Stimulated activated CD8-positive, alpha-beta memory T cell treated with anti-CD3 and anti-CD28 coated beads, Interleukin-4, amount 100 ng/mL, for 48 hours (primary cell): ENCODE results near the gene FAM222A.
"Not testable (repeated sequence)": the region's sequence is repeated elsewhere in the genome, so short reads cannot be mapped to it uniquely, and the experiment has no call there.

Experiments
- DNase-seq: peaks from one replicate; pipeline ENCODE4 v3.0.0-alpha.2; 2020

FAM222A gene

DNA sequence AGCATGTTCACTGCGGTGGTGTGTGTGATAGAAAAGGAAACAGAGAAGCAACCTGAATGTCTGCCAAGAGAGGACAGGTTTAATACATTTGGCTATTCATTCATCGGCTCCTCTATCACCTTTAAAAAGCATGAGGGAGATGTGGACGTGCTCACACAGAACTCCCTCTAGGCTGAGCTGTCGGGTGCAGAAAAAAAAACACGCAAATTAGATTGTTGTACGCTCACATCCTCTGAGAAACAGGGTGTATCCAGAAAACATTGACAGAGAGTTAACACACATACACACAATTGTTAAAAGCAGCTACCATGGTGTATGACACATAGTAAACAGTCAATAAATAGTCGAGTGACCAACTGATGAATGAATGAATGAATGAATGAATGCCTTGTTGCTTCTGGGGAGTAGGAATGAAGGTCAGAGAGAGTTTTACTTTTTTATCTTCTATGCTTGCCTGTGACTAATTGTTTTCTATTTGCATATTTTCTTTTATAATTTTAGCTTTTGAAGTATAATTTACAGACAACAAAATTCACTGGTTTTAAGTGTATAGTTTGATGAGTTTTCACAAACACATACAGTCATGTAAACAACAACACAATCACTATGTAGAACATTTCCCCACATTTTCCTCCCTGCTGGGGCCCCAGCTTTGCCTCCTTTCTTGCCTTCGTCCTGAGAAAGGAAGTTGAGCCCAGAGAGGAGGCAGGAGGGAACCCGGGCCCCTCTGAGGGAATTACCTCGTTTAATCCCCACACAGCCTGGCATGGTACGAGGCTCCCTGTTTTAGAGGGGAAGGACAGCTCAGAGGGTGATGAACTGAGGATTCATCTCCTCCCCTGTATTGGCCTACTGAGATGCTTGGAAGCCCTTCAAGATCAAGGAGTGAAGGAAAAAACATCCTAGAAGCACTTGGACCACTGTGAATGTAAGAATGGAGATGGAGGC, 19.7 kb upstream of the FAM222A start:
- DNase-seq = no peak

- DNase-seq = not testable (repeated sequence)
These were observed 19.0 kb upstream of the FAM222A start for GRCh38 chr12:109694629-109695028.

- no peak for DNase-seq
These were observed 18.2 kb upstream of the FAM222A start for GRCh38 chr12:109695416-109695815.

DNA sequence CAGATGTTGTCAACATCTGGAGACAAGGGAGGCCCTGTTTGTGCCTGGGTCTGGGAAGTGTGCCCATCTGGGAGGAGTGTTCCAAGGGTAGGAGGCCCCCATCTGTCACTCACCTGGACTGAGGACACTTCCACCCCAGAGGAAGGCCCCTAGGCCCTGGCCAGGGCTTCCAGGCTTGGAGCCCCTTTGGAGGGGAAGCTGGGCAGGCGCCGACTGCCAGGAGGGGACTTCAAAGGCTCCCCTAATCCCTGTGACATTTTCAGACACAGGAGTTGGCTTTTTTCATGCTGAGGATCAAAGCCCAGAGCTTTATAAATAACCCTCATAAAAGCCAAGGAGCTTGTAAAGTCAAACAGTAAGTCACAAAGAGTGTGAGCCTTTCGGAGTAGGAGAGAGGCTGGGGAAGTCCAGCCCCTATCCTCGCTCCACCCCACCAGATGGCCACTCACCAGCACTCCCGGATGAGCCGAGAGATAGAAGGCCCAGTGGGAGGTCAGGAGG, 17.6 kb upstream of the FAM222A start:
- DNase-seq = no peak

- DNase-seq = no peak
These were observed 16.9 kb upstream of the FAM222A start for GRCh38 chr12:109696485-109697269.

GRCh38 chr12:109697270-109697553, 16.4 kb upstream of the FAM222A start:
- no peak for DNase-seq

DNA sequence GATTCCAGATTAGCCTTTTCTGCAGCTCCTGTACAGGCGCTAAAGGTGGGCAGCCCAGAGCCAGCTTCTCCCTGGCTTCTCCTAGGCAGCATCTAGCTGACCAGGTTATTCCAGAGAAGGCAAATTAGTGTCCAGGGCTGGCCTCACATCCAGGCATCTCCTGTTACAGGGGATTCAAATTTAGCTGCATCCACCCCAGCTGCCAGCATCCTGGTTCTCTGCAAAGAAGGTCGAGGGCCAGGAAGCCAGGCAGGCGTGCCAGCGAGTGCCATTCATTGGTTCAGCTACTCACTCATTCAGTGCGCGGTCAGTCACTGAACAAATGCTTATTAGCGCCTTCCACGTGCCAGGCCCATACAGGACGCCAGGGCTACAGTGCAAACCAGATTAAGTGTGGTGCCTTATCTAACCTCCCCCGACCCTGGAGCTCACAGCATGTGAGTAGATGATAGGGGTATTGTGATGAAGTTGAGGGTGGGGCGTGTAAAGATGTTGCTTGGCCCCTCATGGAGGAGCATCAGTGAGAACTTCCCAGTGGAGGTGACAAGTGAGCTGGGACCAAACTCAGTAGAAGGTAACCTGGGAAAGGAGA, 15.7 kb upstream of the FAM222A start:
- no peak for DNase-seq

- DNase-seq = no peak
These were observed 14.8 kb upstream of the FAM222A start for GRCh38 chr12:109698820-109699219.

GRCh38 chr12:109701064-109701463, 12.6 kb upstream of the FAM222A start:
- no peak for DNase-seq

- no peak for DNase-seq
These were observed 11.3 kb upstream of the FAM222A start for GRCh38 chr12:109702111-109702841.

GRCh38 chr12:109703684-109704083, 9.9 kb upstream of the FAM222A start:
- DNase-seq = no peak

- no peak for DNase-seq
These were observed 9.1 kb upstream of the FAM222A start for GRCh38 chr12:109704371-109705098.

DNA sequence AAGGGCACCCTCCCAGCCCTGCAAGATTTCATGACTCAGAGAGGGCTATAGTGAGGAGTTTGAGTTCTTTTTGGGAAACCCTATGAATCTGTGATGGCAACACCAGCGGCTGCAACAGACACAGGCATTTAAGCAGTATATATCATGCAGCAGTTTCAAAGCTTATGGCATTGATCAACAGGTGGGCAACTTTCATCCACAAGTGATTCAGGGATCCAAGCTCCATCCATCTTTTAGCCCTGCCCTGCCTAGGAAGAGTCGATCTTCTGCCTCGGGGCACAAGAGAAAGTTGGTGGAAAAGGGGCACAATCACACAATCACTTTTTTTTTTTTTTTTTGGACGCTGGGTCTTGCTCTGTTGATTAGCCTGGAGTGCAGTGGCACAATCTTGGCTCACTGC, 8.3 kb upstream of the FAM222A start:
- DNase-seq = no peak

DNA sequence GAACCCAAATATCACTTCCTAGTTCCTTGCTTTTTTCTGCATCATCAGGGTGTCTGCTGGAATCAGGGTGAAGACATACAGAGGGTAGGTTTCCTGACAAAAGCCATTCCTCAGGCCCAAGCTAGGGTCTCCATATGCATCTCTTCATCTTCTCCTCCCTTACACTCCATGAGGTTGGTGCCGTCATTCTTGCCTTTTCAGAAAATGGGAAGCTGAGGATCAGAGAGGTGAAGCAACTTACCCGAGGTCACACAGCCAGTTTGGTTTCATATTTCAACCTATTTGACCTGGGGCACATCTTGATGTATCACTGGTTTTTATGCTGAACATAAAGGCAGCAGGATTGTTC, 7.3 kb upstream of the FAM222A start:
- DNase-seq = no peak

DNA sequence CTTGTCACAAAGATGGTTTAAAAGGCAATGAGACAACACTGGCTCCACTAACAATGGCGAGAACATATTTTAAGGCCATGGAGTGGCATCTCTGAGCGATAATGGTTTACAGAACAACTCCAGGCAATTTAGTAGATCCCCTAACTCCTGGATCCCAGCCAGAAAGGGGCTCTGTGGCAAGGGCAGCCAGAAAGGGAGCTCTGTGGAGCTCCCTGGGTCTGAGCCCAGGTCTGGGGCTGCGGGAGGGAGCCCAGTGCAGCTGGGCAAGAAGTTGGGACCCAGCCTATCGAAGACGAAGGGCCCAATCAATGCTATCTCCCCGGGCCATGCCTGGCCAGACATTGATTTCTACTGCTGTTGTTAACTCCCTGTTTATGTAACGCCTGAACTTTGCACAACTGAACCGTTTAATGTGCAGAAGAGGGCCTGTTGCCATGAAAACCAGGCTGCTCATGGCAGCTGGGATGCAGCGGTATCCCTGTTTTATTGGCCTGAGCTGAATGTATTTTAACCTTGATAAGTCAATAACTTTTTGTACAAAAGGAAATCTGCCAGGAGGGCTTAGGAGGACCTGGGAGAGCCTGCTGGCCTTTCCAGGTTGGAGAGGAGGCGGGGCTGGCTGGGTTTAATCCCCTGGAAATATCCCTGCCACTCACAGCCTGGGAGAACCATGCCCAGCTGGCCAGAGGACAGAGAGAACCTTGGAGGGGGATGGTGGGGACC, 6.7 kb upstream of the FAM222A start:
- DNase-seq = no peak

GRCh38 chr12:109707470-109707821, 6.2 kb upstream of the FAM222A start:
- DNase-seq = no peak

DNA sequence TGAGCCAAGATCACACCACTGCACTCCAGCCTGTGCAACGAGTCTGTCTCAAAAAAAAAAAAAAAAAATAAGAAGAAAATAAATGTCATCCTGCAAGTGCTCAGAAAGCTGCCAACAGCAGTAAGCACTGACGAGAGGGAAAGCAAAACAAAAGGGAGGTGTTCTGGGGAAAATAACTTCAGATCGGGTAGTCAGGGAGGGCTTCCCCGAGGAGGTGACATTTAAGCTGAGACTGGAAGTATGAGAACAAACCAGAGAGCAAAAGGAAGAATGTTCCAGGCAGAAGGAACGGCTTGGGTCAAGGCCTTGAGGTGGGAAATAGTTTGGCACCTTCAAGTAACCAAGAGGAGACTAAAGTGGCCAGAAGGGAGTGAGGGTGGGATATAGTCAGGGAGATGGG, 4.7 kb upstream of the FAM222A start:
- no peak for DNase-seq

DNA sequence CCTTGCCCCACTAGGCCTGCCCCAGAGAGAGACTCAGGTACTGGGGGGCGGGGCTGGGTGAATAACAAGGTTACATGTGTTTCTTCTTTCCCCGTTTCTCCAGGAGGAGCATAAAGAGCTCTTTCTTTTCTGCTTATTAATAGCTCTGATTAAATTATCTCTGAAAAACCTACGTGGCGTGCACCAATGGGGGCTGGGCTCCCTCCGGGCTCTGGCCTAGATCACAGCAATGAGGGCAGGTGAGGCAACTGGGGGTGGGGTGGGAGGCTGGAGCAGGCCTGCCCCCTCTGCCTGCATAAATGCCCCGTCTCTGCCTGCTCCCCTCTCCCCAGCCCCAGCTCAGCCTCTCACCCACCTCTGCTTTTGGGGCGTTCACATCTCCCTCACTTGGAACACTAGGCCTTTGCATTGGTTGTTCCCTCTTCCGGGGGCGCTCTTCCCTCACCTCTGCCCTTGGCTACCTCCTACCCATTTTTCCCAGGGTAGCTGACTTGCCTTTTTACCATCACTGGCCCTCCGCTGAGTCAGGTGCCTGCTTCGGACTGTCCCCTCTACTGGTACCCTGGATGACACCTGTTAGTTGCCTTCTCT, 4.1 kb upstream of the FAM222A start:
- DNase-seq = no peak

DNA sequence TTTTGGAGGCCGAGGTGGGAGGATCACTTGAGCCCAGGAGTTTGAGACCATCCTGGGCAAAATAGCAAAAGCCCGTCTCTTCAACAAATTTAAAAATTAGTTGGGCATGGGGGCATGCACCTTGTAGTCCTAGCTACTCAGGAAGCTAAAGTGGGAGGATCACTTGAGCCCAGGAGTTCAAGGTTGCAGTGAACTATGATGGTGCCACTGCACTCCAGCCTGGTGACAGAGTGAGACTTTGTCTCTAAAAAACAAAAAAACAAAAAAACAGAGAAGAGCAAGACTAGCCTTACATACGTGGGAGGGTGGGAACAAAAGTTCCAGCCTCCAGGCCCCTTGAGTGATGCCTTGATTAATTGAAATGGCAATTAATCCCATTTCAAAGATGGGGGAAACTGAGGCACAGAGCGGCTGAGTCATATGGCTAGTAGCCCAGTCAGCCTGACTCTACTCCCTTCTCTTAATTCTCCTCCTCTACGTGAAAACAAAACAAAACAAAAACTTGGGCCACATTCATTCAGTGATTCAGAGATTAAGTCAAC, 3.3 kb upstream of the FAM222A start:
- no peak for DNase-seq

GRCh38 chr12:109710747-109711595, 2.7 kb upstream of the FAM222A start:
- DNase-seq = no peak
